HG03521 (cell line): ENCODE results near the gene SKIC2.
"Not testable (repeated sequence)": the region's sequence is repeated elsewhere in the genome, so short reads cannot be mapped to it uniquely, and the experiment has no call there.

Experiments
- ATAC-seq: cut with Tn5 transposase; IDR thresholded peaks from one replicate; pipeline ENCODE4 v1.9.1; 2021; ENCODE audit warnings: mild to moderate bottlenecking, moderate library complexity; ENCODE audit not compliant: unreplicated experiment

The SKIC2 gene

DNA sequence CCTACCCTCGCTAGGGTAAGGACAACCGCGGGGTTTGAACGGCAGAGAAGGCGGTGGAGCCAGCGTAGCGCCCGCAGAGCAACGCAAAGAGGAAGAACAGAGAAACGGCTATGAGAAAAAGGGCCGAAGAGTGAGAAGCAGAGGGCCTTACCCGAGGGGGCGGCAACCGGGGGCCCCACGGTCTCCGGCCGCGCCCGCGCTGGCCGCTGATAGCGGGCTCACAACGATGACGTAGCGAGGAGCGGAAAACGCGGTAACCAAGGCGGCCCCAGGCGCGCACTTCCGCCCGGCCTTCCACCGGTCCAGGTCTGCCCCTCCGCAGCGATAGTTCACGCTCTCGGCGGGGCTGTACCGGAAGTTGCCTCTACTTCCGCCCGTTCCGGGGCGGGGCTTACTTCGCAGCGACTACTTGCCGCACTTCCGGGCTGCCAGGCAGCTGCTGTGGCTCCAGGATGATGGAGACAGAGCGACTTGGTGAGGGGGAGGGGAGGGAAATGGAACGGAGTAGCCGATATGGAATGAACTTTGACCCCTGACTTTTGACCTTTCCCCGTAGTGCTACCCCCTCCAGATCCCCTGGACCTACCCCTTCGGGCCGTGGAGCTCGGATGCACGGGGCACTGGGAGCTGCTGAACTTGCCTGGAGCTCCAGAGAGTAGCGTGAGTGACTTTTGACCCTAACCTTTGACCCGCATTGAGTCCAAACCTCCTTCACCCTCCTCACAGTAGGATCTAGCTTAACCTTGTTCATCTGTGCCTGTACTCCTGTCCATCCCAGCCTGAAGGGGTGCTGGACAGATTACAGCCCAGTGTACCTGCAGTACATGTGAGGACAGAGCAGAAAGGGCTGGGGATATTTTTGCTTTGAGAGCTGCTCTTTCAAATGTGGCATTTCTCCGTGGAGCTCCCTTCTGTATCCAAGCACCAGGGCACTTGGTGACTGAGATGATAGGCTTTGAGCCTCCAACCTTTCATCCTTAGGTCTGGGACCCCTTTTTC, at the start of gene SKIC2, which contains the start of gene NELFE:
Gene SKIC2 (plus strand): TSS at position 435 of the 999 bp plus-strand sequence. CDS start 18 bp downstream, at position 453.
Gene NELFE (minus strand): TSS at position 231 of the 999 bp plus-strand sequence. CDS start 525 bp downstream, outside the sequence.
- peak; percentile 90 for ATAC-seq

DNA sequence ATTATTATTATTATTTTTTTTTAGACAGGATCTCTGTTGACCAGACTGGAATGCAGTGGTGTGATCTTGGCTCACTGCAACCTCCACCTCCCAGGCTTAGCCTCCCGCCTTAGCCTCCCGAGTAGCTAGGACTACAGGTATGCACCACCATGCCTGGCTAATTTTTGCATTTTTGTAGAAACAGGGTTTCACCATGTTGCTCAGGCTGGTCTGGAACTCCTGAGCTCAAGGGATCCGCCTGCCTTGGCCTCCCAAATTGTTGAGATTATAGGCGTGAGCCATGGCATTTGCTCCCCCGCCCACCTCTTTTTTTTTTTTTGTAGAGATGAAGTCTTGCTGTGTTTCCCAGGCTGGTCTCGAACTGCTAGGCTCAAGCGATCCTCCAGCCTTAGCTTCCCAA, 49.7 kb upstream of the SKIC2 start:
- not testable (repeated sequence) for ATAC-seq

DNA sequence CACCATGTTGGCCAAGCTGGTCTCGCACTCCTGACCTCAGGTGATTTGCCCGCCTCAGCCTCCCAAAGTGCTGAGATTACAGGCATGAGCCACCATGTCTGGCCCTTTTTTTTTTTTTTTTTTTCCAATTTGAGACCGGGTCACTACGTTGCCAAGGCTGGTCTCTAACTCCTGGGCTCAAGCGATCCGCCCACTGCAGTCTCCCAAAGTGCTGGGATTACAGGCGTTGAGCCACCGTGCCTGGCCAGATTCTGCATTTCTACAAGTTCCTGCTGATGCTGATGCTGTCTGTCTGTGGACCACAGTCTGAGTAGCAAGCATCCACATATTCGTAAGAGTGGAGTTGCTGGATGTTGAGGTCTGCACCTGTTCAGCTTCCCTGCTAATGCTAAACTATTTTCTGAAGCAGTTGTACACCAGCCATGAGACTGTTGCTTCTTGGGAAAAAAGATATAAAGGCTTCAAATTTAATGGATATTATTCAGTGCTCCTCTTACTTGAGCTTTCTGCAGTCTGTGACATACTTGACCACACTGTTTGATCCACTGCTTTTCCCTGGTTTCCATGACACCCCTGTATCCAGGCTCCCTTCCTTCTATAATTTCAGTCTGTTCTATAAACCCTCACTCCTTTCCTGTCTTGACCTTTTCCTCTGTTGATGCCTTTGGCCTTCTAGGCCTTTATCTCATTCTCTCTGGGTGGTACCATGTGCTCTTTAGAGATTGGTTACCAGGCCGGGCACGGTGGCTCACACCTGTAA, 47.0 kb upstream of the SKIC2 start:
- ATAC-seq: no peak

DNA sequence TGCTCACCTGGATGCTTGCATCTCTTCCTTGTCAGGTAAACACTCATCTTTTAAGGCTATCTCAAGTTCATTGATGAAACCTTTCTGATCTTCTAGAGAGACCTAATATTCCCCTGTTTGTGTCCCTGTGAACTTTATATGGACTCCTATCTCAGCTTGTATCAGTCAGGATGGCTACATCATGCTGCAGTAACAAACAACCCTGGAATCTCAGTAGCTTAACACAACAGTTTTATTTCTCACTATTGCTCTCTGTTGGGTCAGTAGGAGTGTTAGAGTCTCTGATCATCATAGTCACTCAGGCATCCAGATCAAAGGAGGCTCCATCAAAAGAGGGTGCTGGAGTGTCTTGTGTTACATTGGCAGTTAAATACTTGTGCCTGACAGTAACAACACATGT, 43.6 kb upstream of the SKIC2 start:
- ATAC-seq: no peak

DNA sequence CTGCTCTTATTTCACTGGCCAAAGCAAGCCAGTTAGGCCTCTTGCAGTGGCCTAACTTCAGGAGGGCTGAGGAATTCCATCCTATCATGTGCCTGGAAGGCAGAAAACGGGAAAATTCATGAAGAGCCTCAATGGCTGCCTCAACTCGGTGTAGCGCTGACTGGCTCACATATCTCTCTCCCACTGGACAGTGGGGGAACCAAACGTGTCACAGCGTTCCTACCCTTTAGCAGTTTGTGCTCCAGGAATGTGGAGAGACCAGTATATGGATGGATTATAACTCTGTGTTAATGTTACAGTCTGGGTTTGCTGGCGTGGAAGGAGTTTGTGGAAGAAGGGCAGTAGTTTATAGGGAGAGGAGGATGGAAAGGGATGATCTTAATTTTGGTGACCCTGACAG, 43.2 kb upstream of the SKIC2 start:
- ATAC-seq: no peak

DNA sequence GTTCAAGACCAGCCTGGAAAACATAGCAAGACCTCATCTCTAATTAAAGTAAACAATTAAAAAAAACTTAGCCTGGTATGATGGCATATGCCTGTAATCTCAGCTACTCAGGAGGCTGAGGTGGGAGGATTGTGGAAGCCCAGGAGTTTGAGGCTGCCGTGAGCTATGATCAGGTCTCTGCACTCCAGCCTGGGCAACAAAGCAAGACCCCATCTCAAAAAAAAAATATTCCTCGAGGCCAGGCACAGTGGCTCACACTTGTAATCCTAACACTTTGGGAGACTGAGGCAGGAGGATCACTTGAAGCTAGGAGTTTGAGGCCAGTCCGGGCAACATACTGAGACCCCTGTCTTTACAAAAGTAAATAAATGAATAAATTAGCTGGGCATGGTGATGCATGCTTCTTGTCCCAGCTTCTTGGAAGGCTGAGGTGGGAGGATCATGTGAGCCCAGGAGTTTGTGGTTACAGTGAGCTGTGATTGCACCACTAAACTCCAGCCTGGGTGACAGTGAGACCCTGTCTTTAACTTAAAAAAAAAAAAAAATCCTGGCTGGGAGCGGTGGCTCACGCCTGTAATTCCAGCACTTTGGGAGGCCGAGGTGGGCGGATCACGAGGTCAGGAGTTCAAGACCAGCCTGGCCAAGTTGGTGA, 40.8 kb upstream of the SKIC2 start:
- ATAC-seq: no peak

DNA sequence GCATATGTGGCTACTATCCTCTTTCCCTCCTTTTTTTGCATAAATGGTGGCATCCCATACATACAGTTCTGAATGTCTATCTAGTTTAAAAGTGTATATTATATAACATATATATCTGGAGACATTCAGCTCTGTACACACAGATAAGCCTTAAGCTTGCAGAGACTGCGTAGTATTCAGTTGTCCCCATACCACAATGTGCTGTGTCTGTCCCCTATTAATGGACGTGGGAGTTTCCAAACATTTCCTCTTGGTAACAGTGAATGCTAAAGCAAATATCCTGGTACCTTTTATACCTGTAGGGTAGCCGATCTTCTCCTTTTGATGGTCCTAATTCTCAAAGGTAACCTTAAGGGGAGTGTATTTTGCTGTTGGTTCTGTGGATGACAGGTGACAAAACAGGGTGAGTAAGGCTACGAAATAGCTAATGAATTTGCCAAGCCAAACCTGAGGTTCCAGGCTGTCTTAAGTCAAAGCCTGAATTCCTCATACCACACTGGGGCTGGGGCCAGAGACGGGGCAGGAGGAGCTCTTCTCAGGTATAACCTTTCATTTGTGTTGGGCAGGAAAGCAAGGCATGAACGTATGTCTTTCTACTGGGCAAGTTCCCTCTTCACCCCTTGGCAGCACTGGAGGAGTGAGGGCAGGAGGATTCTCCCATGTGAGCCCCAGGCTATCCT, 39.2 kb upstream of the SKIC2 start:
- ATAC-seq: no peak

DNA sequence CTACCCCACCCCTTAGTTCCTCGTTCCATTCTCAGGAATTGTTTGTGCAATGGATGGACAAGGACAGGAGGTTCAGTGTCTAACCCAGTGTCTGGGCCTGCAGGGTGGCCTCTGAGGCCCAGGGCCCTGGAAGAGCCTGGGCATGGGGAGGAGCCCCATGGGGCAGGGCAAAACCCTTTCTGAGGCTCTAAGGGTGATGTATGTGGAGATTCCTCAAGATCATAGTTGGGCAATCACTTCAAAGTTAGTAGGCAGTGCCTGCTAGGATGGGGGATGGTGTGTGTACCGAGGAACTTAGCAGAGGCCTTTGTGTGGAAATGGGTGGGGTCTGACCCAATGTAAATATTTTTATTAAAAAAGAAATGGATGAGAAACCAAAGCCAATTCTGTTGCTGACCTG, 38.2 kb upstream of the SKIC2 start:
- no peak for ATAC-seq

DNA sequence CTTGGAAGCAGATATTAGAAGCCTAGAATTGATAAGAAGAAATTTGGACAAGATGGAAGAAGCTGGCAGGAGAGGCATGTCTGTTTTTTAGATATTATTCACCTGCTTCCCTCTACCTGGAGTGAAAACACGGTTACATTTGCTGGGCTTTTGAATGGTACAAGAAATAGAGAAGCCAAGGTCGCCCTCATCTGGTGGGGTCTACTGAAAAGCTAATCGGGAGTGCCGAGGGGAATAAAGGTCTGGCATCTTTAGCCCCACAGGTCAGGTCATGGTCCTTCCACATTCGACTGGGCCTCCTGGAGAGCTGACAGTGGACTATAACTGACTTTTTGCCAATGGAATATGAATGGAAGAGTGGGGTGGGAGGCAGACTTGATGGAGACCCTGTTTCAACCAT, 36.0 kb upstream of the SKIC2 start:
- ATAC-seq: no peak

DNA sequence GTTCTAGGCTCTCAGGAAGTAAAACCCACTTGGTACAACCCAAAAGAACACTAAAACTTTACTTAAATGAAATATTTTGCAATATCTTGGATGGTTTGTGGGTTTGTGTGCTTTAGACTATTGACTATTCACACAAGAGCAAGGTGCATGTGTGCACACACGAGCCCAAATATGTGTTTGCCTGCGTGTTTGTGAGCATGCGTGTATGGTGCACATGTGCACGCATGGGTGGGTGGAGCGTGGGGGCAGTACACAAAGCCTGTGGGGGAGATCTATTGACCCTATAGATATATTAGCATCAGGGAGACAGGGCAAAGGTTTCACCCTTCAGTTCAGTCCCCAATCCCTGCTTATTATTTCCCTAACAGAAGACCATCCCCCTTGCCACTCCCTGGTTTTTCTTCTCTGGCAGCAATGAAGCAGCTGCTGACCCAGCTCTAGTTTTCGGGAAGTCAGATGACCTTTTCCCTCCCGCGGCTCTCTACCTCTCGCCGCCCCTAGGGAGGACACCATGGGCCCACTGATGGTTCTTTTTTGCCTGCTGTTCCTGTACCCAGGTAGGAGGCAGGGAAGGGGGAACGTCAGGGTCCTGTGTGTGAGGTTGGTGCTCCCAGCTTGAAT, 31.6 kb upstream of the SKIC2 start, which contains the start of gene C2:
Gene C2 (plus strand): TSS at position 476 of the 621 bp plus-strand sequence. CDS start 36 bp downstream, at position 512.
- ATAC-seq: no peak

DNA sequence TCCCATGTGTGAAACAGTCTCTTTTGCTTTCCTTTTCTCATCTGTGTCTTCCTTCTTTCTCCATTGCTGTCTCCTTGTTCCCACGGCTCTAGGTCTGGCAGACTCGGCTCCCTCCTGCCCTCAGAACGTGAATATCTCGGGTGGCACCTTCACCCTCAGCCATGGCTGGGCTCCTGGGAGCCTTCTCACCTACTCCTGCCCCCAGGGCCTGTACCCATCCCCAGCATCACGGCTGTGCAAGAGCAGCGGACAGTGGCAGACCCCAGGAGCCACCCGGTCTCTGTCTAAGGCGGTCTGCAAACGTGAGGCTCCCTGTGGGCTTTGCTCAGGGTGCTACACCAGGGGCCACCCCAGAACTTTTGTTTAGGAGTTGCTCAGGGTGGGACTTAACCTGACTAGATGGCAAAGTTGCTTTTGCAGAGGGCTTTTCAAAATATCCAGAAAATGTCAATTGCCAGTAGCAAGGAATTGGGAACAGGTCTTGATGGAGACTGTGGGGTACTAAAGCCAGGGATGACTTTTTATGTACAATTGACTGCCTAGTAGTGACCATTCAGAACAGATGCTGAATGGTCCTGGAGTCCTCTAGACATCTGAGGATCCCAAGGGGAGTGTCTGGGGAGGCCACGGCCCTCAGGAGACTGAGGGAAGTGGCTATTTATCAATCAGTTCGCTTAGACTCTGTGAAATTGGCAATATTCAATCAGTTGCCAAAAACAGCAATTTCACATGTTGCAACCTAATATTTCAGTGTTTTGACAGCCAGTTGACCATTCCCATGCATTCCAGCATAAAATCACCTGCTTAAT, 30.9 kb upstream of the SKIC2 start:
- no peak for ATAC-seq

DNA sequence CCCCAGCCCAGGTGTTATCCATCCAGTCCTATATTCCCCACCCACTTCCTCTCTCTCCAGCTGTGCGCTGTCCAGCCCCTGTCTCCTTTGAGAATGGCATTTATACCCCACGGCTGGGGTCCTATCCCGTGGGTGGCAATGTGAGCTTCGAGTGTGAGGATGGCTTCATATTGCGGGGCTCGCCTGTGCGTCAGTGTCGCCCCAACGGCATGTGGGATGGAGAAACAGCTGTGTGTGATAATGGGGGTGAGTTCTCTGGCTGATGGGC, 30.4 kb upstream of the SKIC2 start:
- no peak for ATAC-seq

DNA sequence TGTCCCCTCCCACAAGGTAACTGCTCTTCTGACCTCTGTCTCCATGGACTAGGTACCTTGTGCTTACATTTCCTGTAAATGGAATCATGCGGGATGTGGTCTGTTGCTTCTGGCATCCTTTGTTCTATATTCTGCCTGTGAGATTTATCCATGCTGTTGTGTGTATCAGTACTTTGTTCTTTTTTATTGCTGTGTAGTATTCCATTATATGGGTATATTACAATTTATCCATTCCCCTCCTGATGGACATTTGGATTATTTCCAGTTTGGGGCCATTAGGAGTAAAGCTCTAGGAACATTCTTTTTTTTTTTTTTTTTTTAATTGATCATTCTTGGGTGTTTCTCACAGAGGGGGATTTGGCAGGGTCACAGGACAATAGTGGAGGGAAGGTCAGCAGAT, 28.0 kb upstream of the SKIC2 start:
- ATAC-seq: no peak

DNA sequence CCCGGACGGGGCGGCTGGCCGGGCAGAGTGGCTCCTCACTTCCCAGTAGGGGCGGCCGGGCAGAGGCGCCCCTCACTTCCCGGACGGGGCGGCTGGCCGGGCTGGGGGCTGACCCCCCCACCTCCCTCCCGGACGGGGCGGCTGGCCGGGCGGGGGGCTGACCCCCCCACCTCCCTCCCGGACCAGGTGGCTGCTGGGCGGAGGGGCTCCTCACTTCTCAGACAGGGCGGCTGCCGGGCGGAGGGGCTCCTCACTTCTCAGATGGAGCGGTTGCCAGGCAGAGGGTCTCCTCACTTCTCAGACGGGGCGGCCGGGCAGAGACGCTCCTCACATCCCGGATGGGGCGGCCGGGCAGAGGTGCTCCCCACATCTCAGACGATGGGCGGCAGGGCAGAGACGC, 26.8 kb upstream of the SKIC2 start:
- not testable (repeated sequence) for ATAC-seq

DNA sequence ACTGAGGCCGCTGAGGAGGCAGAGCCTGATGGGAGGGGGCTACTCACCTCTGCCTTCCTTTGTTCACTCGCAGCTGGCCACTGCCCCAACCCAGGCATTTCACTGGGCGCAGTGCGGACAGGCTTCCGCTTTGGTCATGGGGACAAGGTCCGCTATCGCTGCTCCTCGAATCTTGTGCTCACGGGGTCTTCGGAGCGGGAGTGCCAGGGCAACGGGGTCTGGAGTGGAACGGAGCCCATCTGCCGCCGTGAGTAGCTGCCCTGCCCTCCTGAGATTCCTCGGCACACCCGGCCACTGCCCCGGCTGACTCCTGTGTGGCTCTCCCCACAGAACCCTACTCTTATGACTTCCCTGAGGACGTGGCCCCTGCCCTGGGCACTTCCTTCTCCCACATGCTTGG, 25.4 kb upstream of the SKIC2 start:
- ATAC-seq: no peak

DNA sequence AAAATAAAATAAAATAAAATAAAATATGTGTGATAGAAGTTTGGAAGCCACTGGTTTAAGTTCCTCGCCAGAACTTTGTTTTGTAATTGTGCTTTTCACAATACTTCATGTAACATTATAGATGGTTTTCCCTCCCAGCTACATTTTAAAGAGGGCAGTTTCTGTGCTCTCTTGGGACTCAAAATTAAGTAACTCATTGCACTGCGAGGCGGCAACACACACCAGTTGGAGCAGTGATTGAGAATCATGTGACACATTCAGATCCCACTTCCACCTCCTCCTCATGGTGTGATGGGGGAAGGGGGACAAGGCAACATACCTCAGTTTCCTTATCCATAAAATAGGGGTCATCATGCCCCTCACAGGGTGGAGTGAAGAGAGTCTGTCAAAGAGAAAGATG, 24.0 kb upstream of the SKIC2 start:
- no peak for ATAC-seq

DNA sequence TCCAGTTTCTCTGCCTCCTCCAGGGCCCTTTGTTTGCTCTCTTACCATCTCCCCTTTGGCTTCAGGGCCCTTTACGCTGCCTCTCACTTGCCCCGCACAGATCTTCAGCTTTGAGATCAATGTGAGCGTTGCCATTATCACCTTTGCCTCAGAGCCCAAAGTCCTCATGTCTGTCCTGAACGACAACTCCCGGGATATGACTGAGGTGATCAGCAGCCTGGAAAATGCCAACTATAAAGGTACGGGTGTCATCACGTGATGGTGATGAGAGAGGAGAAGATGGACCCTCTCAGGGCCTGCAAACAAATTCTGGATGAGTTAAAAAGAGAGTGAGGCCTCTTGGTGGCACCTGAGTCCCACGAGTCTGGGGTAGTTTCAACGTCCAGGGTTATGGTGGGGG, 23.2 kb upstream of the SKIC2 start:
- no peak for ATAC-seq

DNA sequence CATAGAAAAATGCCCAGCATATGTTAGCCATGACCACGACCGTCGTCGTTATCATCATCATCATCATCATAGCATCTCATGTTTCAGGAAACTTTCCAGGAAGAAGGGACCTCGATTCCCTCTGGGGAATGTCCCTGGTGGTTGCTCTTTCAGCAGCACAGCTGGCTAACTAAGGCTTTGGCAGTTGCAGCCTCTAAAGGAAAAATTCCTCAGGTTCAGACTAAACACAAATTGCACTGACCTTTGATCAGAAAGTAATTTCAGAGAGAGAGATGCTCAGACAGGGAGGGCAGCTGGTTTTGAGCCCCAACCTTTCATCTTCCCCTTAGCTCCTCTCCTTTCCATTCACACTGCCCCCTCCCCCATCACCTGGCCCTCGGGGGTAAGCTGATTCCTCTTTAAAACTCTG, 18.7 kb upstream of the SKIC2 start:
- no peak for ATAC-seq

DNA sequence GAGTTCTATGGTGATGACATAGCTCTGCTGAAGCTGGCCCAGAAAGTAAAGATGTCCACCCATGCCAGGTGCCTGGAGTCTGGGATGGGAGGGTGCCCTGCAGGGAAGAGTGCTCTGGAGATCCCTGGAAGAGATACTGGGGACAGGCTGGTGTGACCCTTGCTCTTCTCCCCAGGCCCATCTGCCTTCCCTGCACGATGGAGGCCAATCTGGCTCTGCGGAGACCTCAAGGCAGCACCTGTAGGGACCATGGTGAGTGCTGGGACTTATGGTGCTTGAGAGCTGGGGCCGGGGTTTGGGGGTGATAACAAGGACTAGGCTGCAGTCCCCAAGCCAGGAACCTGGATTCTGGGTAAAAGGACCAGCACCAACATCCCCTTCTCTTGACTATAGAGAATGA, 15.2 kb upstream of the SKIC2 start:
- ATAC-seq: no peak

DNA sequence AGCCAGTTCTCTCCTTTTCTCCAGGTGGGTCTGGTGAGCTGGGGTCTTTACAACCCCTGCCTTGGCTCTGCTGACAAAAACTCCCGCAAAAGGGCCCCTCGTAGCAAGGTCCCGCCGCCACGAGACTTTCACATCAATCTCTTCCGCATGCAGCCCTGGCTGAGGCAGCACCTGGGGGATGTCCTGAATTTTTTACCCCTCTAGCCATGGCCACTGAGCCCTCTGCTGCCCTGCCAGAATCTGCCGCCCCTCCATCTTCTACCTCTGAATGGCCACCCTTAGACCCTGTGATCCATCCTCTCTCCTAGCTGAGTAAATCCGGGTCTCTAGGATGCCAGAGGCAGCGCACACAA, 13.8 kb upstream of the SKIC2 start:
- ATAC-seq: no peak
